A673 (cell line): ENCODE results near the gene LHFPL6.

ENCODE experiments used
- EZH2 ChIP-seq: fragments of 200-600 bp; sonication (generic); IDR thresholded peaks from 2 replicates; pipeline ENCODE4 v1.6.1; 2017; ENCODE audit warnings: borderline replicate concordance, low read depth, mild to moderate bottlenecking, mixed read lengths, antibody characterized with exemption, low read length; ENCODE audit not compliant: poor library complexity, severe bottlenecking
- TF ChIP-seq, protein P1 (sequence below): fragments of 300-800, 200-600 bp; sonication (generic); conservative IDR thresholded peaks from 2 replicates; pipeline ENCODE4 v1.5.1; 2017; ENCODE audit warnings: low read depth, mild to moderate bottlenecking, antibody characterized with exemption, low read length, moderate library complexity, mixed read lengths

DNA sequence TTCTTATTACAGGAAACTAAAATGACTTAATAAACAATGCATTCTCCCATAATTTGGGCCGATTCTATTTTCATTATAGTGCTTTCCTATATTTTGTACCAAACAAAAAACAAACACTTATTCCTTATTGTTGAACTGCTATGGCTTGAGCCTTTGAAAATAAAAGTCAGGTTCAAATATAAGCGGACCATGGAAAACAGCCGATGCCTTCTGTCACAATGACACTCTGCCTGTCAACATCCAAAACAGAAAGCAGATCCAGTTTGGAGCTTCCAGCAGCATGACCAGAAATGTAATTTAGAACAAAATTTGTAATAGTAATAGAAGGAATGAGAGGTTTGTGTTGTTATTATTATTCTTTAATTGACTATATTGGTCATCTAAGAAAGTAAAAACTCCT is 194.5 kb downstream of the LHFPL6 start:
- TF ChIP-seq, protein P1, sequence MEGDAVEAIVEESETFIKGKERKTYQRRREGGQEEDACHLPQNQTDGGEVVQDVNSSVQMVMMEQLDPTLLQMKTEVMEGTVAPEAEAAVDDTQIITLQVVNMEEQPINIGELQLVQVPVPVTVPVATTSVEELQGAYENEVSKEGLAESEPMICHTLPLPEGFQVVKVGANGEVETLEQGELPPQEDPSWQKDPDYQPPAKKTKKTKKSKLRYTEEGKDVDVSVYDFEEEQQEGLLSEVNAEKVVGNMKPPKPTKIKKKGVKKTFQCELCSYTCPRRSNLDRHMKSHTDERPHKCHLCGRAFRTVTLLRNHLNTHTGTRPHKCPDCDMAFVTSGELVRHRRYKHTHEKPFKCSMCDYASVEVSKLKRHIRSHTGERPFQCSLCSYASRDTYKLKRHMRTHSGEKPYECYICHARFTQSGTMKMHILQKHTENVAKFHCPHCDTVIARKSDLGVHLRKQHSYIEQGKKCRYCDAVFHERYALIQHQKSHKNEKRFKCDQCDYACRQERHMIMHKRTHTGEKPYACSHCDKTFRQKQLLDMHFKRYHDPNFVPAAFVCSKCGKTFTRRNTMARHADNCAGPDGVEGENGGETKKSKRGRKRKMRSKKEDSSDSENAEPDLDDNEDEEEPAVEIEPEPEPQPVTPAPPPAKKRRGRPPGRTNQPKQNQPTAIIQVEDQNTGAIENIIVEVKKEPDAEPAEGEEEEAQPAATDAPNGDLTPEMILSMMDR, result no peak
- no peak for TF ChIP-seq EZH2
